Muscle of back (tissue), 11 donors: ENCODE data around the gene RAB31. TPM values are rescaled to one million over a fixed set of nuclear protein-coding genes. Genes with fewer than 3 reads are reported as not detected.
"Not testable (repeated sequence)": the region's sequence is repeated elsewhere in the genome, so short reads cannot be mapped to it uniquely, and the experiment has no call there.

Experiments used
- DNase-seq, 3 donors: peaks; one replicate each; pipeline versions ENCODE4 v3.0.0 to v3.0.0-alpha.2; 2013
- polyA plus RNA-seq, 10 donors: library from polyadenylated mRNA; unstranded; fragments of 120-200 nt; gene quantifications; one replicate each; pipeline ENCODE4 v1.2.1, GENCODE V29; 2013; ENCODE audit not compliant: insufficient read length in 10 of 10

The RAB31 gene
- polyA plus RNA-seq, 10 donors, result 27.0 to 37.1 (median 33.2) TPM

DNA sequence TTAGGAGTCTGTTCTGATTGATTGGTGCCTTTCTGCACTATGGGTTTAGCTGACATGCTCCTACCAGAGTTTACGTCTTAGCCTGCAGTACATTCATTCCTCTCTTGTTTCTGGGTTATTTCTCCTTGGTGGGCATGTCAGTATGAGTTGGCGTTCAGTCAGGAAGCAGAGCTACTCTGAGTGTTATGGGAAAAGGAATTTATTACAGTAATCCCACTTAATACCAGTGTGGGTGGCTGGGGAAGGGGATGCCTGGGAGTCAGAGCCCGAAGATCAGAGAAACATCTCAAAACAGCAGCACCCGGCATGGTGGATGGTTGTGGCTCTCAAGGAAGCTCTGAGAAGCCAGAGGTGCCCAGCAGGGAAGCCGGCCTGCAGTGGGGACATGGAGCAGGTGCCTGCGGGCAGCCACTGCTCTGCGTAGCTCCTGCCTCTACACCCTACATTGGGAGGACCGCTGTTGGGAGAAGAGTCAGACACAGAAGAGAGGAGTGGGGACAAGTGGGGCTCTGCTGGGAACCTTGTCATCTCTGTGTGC is 48.9 kb downstream of the RAB31 start:
- no peak for DNase-seq

DNA sequence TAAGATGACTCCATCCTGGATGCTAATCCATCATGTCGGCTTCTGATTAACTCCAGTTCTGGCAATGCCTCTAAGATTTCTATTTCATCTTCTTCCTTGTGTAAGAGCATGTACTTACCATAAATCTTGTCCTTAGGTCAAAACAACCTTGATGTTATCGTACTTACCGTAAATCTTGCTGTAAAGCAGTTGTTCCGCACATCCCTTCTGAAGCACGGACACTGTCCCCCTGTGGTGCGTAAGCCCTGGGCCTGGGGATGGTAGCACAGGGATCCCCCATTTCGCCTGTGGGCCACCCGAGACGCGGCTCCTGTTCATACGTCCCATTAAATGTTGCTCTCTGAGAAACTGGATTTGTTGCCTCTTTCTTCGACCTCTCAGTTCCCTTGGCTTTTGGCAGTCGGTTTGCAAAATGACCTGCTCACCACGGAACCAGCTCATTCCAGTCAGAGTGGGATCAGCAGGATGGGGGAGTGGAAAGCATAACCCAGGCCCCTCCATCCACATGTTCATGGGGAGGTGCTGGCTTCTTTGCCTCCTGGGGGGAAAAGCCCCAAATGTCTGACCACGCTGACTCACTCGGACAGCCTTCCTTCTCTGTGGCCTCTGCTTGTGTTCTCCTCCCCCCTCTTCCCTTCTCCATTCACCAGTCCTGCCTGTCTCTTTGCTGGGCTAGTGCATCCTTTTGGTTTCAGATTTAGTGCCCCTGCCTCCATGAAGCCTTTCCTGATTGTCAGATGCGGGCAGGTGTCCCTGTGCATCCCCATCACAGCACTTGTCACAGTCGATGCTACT is 49.9 kb downstream of the RAB31 start:
- DNase-seq, result peak in 1 of 3 donors; percentile 59

DNA sequence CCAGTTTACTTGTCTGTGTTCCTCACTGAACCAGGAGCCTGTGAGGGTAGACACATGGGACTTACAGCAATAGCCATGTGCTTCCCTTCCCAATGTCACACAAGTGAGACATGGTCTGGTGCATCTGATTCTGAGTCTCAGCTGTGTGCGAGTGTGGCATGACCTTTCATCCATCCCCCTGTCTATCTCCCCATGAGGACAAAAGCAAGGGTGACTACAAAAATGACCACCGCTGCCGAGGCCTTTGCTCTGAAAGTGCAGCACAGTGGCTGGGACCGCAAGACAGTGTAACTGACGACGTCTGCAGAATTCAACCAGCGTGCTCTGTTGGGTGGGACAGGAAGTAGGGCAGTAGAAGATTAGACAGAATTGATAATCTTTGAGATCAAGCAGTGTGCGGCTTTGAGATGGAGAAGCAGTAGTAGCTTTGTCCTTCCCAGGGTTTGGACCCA is 50.5 kb downstream of the RAB31 start:
- no peak for DNase-seq

DNA sequence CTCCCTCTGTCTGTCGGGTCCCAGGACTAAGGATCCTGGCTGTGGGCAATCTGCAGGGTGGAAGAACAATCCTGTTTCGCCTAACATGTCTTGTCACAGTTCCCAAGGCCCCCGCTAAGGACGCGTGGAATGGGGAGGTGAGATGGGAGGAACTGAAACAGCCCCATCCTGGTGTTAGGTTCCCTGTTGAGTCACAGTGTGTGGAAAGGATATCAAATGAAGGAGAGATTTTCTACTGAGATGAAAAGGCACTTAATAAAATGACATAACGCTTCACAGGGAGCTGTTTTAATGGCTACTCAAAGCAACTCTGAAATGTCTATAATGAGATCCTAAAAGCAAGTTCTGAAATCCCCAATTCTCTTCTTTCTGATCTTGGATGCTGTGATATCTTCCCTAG is 52.5 kb downstream of the RAB31 start:
- DNase-seq, result no peak

DNA sequence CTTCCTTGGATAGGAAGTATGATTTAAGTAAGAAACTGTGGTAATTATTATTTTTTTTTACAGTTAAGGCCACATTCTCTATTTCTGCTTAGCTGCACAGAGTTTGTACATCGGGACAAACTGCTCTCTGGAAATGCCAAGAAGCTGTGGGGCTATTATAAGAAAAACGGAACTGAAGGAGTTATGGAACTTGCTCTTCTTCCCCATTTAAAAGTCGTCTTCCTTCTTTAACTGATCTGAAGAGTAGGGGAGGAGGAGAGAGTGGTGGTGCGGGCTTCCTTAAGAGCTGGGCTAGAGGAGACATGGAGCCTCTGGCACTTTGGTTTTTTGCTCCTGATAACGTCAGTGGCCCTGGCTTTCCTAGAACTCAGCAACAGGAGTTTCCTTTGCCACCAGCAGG is 54.4 kb downstream of the RAB31 start:
- no peak for DNase-seq

DNA sequence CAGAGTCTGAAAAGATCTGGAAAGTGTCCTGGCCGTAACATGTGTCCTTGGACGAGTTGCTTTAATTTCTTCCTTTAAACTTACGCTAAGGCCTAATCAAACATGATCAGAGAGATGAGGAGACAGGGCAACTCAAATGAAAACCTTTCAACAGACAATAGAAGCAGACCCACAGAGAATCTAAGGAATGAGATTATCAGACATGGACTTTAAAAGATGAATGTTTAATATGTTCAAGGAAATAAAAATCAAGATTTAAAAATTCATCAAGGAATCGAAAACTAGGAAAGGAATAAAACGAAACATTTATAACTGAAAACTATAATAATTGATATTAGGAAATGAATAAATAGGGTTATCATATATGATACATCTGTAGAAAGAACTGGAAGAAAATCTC is 55.1 kb downstream of the RAB31 start:
- DNase-seq, result no peak

GRCh38 chr18:9764011-9764481 is 55.9 kb downstream of the RAB31 start:
- peak in 1 of 3 donors; percentile 68 for DNase-seq

DNA sequence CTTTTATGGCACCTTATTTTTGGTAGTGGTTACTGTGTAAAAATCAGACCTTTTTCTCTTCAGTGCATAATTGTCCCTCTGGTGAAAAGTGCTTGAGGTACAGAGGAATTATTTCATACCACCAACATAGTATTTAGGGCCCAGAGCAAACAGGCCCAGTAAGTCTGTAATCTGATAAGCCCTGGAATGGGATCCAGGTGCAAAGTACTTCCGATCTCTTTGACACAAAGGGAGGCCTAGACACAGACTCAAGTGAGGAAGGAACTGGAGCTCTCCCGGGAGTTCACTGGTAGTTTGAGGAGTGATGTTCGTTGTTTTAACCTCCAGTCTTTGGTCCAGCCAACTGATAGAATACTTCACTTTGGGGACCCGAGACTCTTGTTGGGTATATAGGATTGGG is 57.4 kb downstream of the RAB31 start:
- DNase-seq, result no peak

GRCh38 chr18:9766076-9766481 is 58.0 kb downstream of the RAB31 start:
- no peak for DNase-seq

GRCh38 chr18:9766740-9767139 is 58.6 kb downstream of the RAB31 start:
- DNase-seq, result no peak

DNA sequence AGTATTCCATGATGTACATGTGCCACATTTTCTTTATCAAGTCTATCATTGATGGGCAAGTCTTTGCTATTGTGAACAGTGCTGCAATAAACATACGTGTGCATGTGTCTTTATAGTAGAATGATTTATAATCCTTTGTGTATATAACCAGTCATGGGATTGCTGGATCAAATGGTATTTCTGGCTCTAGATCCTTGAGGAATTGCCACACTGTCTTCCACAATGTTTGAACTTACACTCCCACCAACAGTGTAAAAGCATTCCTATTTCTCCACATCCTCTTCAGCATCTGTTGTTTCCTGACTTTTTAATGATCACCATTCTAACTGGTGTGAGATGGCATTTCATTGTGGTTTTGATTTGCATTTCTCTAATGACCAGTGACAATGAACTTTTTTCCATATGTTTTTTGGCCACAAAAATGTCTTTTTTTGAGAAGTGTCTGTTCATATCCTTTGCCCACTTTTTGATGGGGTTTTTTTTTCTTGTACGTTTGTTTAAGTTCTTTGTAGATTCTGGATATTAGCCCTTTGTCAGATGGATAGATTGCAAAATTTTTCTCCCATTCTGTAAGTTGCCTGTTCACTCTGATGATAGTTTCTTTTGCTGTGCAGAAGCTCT is 60.1 kb downstream of the RAB31 start:
- not testable (repeated sequence) for DNase-seq

DNA sequence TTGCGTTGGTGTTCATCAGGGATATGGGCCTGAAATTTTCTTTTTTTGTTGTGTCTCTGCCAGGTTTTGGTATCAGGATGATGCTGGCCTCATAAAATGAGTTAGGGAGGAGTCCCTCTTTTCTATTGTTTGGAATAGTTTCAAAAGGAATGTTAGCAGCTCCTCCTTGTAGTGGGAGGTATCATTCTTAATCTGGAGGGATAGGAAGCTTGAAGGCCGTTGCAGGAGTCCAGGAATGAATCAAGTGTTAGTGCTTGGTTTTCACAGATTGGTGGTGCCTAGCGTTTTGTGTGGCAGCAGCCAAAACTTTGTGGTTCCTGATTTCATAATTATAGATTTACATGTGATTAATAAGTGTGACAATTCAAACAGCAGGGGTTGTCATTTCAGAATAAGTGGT is 62.0 kb downstream of the RAB31 start:
- not testable (repeated sequence) for DNase-seq

DNA sequence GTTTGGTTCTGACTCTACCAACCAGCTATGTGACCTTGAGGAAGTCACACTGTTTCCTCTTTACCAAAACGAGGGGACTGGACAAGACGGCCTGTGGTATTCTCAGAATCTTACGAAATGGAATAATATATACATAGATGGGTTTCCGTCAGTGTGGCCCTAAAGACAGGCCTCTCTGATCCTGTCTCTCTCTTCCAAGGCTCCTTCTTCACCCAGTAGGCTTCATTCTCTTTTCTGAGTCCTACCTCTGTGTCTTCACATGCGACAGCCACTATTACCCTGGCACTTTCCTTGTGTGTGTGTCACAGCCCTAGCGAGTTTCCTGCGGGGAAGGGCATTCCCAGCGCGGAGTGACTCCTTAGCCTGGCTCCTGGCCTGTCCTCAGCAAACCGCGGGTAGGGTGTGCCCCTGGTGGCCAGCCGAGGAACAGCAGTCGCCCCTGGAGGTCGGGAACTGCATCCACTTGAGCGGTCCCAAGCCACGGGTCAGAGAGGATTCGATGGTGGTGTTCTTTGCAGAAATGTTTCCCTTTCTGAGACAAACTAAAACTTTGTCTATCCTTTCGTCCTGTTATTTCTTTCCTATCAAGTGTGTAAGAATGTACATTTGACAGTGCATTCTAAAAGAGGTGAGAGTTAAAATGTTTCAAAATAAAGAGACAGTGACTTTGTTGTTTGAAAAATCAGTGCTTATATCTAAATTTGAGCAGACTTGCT is 63.3 kb downstream of the RAB31 start:
- DNase-seq, result peak; percentile 43 to 83 (median 69)

- no peak for DNase-seq
These were observed 64.0 kb downstream of the RAB31 start for GRCh38 chr18:9771977-9772660.

- no peak for DNase-seq
These were observed 65.0 kb downstream of the RAB31 start for GRCh38 chr18:9772847-9773677.

DNA sequence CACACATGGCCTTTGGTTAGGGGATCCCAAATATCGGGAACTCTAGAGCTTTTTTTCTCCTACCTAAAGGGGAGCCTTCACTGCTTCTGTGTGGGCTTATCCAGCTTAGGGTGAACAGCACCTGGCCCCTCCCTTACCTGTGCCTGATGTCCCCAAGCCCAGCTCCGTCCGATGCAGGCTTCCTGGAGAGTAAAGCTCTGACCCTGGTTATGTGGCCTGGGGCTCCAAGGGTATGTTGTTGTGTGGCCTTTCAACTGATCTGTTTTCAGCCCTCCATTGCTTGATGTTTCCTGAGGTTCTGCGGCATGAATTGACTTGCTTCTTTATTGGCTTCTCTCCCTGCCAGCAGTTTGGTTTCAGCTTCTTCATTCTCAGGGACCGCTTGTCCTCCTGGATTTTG is 66.0 kb downstream of the RAB31 start:
- no peak for DNase-seq

- DNase-seq, result no peak
These were observed 67.1 kb downstream of the RAB31 start for GRCh38 chr18:9775178-9775577.

GRCh38 chr18:9779630-9780029 is 71.5 kb downstream of the RAB31 start:
- DNase-seq, result no peak

DNA sequence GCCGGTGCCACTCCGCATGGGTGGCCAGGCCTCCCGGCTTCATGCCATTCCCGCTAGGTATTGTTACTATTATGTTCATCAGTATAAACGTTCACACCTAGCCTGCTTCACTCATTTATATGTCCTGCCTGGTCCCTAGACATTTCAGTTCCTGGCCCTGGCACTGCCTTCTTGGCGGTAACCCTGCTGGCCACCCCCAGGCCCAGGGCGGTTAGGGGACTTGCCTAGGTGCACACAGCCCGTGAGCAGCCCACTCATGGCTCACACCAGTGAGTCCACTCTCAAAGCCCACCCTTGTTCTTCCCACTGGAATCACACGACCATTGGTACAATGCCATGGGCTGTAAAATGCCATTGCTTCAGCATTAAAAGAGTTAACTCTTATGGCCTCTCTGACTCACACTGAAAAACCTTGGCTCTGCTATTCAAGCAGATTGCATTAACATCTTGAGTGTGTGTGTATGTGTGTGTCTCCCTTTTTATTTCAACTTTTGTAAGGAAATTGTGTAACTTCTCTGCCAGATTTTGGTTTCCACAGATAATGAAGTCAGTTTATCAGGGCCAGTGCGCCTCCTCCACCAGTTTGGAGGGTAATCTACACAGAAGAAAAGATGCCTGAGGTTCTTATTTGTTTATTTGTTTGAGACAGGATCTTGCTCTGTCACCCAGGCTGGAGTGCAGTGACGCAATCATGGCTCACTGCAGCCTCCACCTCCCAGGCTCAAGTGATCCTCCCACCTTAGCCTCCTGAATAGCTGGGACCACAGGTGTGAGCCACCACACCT is 74.2 kb downstream of the RAB31 start:
- peak in 2 of 3 donors; percentile 52 to 74 for DNase-seq

GRCh38 chr18:9786631-9787030 is 78.5 kb downstream of the RAB31 start:
- DNase-seq, result peak in 2 of 3 donors; percentile 55 to 75
